IMR-90 (cell line): Measurements from ENCODE around the gene ALOX15B. TPM values are rescaled to one million over a fixed set of nuclear protein-coding genes. Genes with fewer than 3 reads are reported as not detected.
A peak's percentile ranks its signal among the peaks of the same experiment; 100 is the strongest.

Experiments
- ATAC-seq: fragments of 200-7000 bp; cut with Tn5 transposase; 2 replicates; pipeline ENCODE4 v1.9.1; 2020; ENCODE audit warnings: low read depth, mild to moderate bottlenecking, moderate library complexity
- BruUV-seq: library from RNA; stranded (reverse); fragments of 400-500 nt; replicated peaks from 2 replicates; lab custom pipeline; 2021; lab: Mats Ljungman, UMichigan
- CTCF ChIA-PET: fragments of 300-600 bp; formaldehyde crosslinking; extraction: SDS; loops from one replicate; lab custom pipeline; 2021; ENCODE audit warnings: antibody characterized with exemption; lab: Yijun Ruan, JAX
- POLR2A ChIA-PET: fragments of 300-600 bp; sonication (Branson Sonifier 250); formaldehyde crosslinking; loops from one replicate; lab custom pipeline; 2022; ENCODE audit warnings: antibody characterized with exemption; ENCODE audit not compliant: unreplicated experiment; lab: Charles Lee
- DNase-seq: peaks from one replicate; pipeline ENCODE4 v3.0.0; 2013
- H2AFZ ChIP-seq: replicated peaks from 2 replicates; pipeline ENCODE3; 2013; ENCODE audit warnings: low read length, mild to moderate bottlenecking; ENCODE audit not compliant: poor library complexity
- H2AK5ac ChIP-seq: 2 replicates; pipeline ENCODE4 v1.6.1; 2013; ENCODE audit warnings: low read depth, low read length, inconsistent platforms
- H2AK9ac ChIP-seq: replicated peaks from 2 replicates; pipeline ENCODE3; 2013; ENCODE audit warnings: mild to moderate bottlenecking, low read depth, low read length, moderate library complexity; ENCODE audit not compliant: poor library complexity
- H2BK120ac ChIP-seq: 2 replicates; pipeline ENCODE4 v1.6.1; 2013; ENCODE audit warnings: low read depth, low read length, inconsistent platforms
- H2BK15ac ChIP-seq: 3 replicates; pipeline ENCODE4 v1.6.1; 2013; ENCODE audit warnings: low read depth, low read length, inconsistent platforms
- H2BK20ac ChIP-seq: 2 replicates; pipeline ENCODE4 v1.6.1; 2013; ENCODE audit warnings: low read depth, mild to moderate bottlenecking, inconsistent platforms, low read length, moderate library complexity
- H2BK5ac ChIP-seq: 2 replicates; pipeline ENCODE4 v1.6.1; 2013; ENCODE audit warnings: mild to moderate bottlenecking, low read depth, low read length, inconsistent platforms; ENCODE audit not compliant: poor library complexity, severe bottlenecking
- H3K14ac ChIP-seq: replicated peaks from 2 replicates; pipeline ENCODE4 v1.6.1; 2013; ENCODE audit warnings: low read depth, low read length, inconsistent platforms
- H3K18ac ChIP-seq: 2 replicates; pipeline ENCODE4 v1.6.1; 2013; ENCODE audit warnings: low read depth, low read length, control low read depth
- H3K23ac ChIP-seq: 2 replicates; pipeline ENCODE4 v1.6.1; 2013; ENCODE audit warnings: low read depth, low read length, inconsistent platforms
- H3K27ac ChIP-seq: 2 replicates; pipeline ENCODE4 v1.5.1; 2013; ENCODE audit warnings: mild to moderate bottlenecking, control low read depth, low read length; ENCODE audit not compliant: insufficient read depth
- H3K27me3 ChIP-seq: 2 replicates; pipeline ENCODE4 v1.6.1; 2013; ENCODE audit warnings: low read length; ENCODE audit not compliant: control insufficient read depth, insufficient read depth
- H3K36me3 ChIP-seq: 2 replicates; pipeline ENCODE4 v1.6.1; 2013; ENCODE audit warnings: low read length, mixed read lengths; ENCODE audit not compliant: control insufficient read depth, insufficient read depth
- H3K4ac ChIP-seq: 2 replicates; pipeline ENCODE4 v1.6.1; 2013; ENCODE audit warnings: low read depth, low read length, inconsistent platforms
- H3K4me1 ChIP-seq: 2 replicates; pipeline ENCODE4 v1.6.1; 2013; ENCODE audit warnings: low read length, mixed read lengths; ENCODE audit not compliant: control insufficient read depth, insufficient read depth
- H3K4me2 ChIP-seq: 2 replicates; pipeline ENCODE4 v1.6.1; 2013; ENCODE audit warnings: low read depth, mild to moderate bottlenecking, control low read depth, low read length, moderate library complexity
- H3K4me3 ChIP-seq: 2 replicates; pipeline ENCODE4 v1.5.1; 2013; ENCODE audit warnings: low read depth, mild to moderate bottlenecking, control low read depth, low read length, moderate library complexity; ENCODE audit not compliant: insufficient read depth
- H3K56ac ChIP-seq: 2 replicates; pipeline ENCODE4 v1.6.1; 2013; ENCODE audit warnings: low read length, inconsistent platforms; ENCODE audit not compliant: insufficient read depth; ENCODE audit errors: extremely low read depth
- H3K79me1 ChIP-seq, 2 experiments: 2 replicates each; pipeline ENCODE4 v1.6.1; 2013; ENCODE audit warnings: low read length in 2 of 2, inconsistent platforms in 1 of 2, low read depth in 1 of 2
- H3K9ac ChIP-seq: 2 replicates; pipeline ENCODE4 v1.6.1; 2013; ENCODE audit warnings: low read depth, low read length, control low read depth
- H3K9me1 ChIP-seq: 2 replicates; pipeline ENCODE4 v1.6.1; 2013; ENCODE audit warnings: low read length, inconsistent platforms; ENCODE audit not compliant: insufficient read depth
- H3K9me3 ChIP-seq: 2 replicates; pipeline ENCODE4 v1.6.1; 2013; ENCODE audit warnings: low read length; ENCODE audit not compliant: control insufficient read depth, insufficient read depth
- H4K20me1 ChIP-seq: 2 replicates; pipeline ENCODE4 v1.6.1; 2013; ENCODE audit warnings: low read length, inconsistent platforms; ENCODE audit not compliant: insufficient read depth
- H4K5ac ChIP-seq: 2 replicates; pipeline ENCODE4 v1.6.1; 2013; ENCODE audit warnings: mild to moderate bottlenecking, low read depth, low read length, control low read depth
- H4K8ac ChIP-seq, 2 experiments: 2 replicates each; pipeline ENCODE4 v1.6.1; 2013; ENCODE audit warnings: low read depth in 2 of 2, low read length in 2 of 2, control low read depth in 1 of 2, inconsistent platforms in 1 of 2
- H4K91ac ChIP-seq: 2 replicates; pipeline ENCODE4 v1.6.1; 2013; ENCODE audit warnings: low read depth, low read length, inconsistent platforms; ENCODE audit not compliant: insufficient read depth
- CEBPB ChIP-seq: IDR thresholded peaks from 2 replicates; pipeline ENCODE4 v1.6.1; 2012; ENCODE audit warnings: low read depth, low read length, improper control_type of control experiment
- CHD1 ChIP-seq: IDR thresholded peaks from 2 replicates; pipeline ENCODE4 v1.6.1; 2012; ENCODE audit warnings: low read depth, low read length, improper control_type of control experiment
- FOS ChIP-seq: fragments of 150-350 bp; IDR thresholded peaks from 2 replicates; pipeline ENCODE4 v1.6.1; 2016; ENCODE audit warnings: low read depth, low read length
- MAFK ChIP-seq: IDR thresholded peaks from 2 replicates; pipeline ENCODE4 v1.6.1; 2012; ENCODE audit warnings: low read depth, low read length, improper control_type of control experiment
- MXI1 ChIP-seq: IDR thresholded peaks from 2 replicates; pipeline ENCODE4 v1.6.1; 2012; ENCODE audit warnings: low read depth, mild to moderate bottlenecking, low read length, moderate library complexity, borderline replicate concordance
- POLR2A ChIP-seq: IDR thresholded peaks from 2 replicates; pipeline ENCODE4 v1.6.1; 2012; ENCODE audit warnings: mild to moderate bottlenecking, low read depth, low read length
- RAD21 ChIP-seq: IDR thresholded peaks from 2 replicates; pipeline ENCODE4 v1.6.1; 2012; ENCODE audit warnings: low read length, improper control_type of control experiment
- RCOR1 ChIP-seq: IDR thresholded peaks from 2 replicates; pipeline ENCODE4 v1.6.1; 2012; ENCODE audit warnings: mild to moderate bottlenecking, low read length, improper control_type of control experiment; ENCODE audit not compliant: insufficient replicate concordance
- RFX5 ChIP-seq: IDR thresholded peaks from 2 replicates; pipeline ENCODE4 v1.8.0; 2012; ENCODE audit warnings: low read depth, mild to moderate bottlenecking, low read length, moderate library complexity
- WGBS, 2 experiments: methylation state at CpG; one replicate each; pipeline versions ENCODE4 v1.1.5 to v1.1.7; 2013; ENCODE audit warnings: missing lambda C conversion rate in 2 of 2; ENCODE audit not compliant: insufficient read length in 1 of 2; ENCODE audit errors: extremely low coverage in 2 of 2; 5-methylcytosine and 5-hydroxymethylcytosine counted together
- dilution Hi-C: fragments of 300-500 bp; cut with HindIII; formaldehyde crosslinking; loops from one replicate; pipeline ENCODE4 v1.14.3; 2018; ENCODE audit warnings: low sequenced_read_pairs; ENCODE audit not compliant: unreplicated experiment
- in situ Hi-C: fragments of 300-500 bp; cut with MboI; formaldehyde crosslinking; loops from 3 replicates; pipeline ENCODE4 v1.14.3; 2019; ENCODE audit warnings: low sequenced_read_pairs, inconsistent platforms, mixed read lengths
- intact Hi-C: fragments of 100-400 bp; cut with micrococcal nuclease; formaldehyde crosslinking; loops from 2 replicates; pipeline ENCODE4 v1.10.0; 2022
- polyA plus RNA-seq, 3 experiments: library from polyadenylated mRNA; depleted of rRNA; stranded (reverse); fragments of >200 nt; gene quantifications; 2 replicates each; pipeline ENCODE4 v1.2.3, GENCODE V29; 2012; ENCODE audit warnings: low replicate concordance in 1 of 3
- total RNA-seq: library from RNA; depleted of rRNA; stranded (reverse); fragments of >200 nt; gene quantifications from 2 replicates; pipeline ENCODE4 v1.2.3, GENCODE V29; 2012
- TF ChIP-seq, protein P1 (sequence below): conservative IDR thresholded peaks from 2 replicates; pipeline ENCODE4 v1.5.1; 2012; ENCODE audit warnings: mild to moderate bottlenecking, low read depth, low read length, improper control_type of control experiment

The ALOX15B gene
- total and polyA plus RNA-seq, 2 of the 4 experiments (the other 2 are of a cell fraction) = not detected

- no peak for TF ChIP-seq RFX5
- TF ChIP-seq MXI1 = no peak
- no peak for TF ChIP-seq RAD21
- TF ChIP-seq, protein P1, sequence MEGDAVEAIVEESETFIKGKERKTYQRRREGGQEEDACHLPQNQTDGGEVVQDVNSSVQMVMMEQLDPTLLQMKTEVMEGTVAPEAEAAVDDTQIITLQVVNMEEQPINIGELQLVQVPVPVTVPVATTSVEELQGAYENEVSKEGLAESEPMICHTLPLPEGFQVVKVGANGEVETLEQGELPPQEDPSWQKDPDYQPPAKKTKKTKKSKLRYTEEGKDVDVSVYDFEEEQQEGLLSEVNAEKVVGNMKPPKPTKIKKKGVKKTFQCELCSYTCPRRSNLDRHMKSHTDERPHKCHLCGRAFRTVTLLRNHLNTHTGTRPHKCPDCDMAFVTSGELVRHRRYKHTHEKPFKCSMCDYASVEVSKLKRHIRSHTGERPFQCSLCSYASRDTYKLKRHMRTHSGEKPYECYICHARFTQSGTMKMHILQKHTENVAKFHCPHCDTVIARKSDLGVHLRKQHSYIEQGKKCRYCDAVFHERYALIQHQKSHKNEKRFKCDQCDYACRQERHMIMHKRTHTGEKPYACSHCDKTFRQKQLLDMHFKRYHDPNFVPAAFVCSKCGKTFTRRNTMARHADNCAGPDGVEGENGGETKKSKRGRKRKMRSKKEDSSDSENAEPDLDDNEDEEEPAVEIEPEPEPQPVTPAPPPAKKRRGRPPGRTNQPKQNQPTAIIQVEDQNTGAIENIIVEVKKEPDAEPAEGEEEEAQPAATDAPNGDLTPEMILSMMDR = no peak
- no peak for TF ChIP-seq FOS
- no peak for TF ChIP-seq CEBPB
- no peak for TF ChIP-seq RCOR1
- no peak for TF ChIP-seq CHD1
- no peak for TF ChIP-seq POLR2A
- no peak for TF ChIP-seq MAFK
- no peak overlapping the region for H3K9ac ChIP-seq
- BruUV-seq = no TSS peak
- peak overlapping the region; percentile 18; the same call in 1 of the 2 replicates for H2AK5ac ChIP-seq
- no peak overlapping the region for H2AK9ac ChIP-seq
- no peak overlapping the region for H2BK15ac ChIP-seq
- no peak overlapping the region for H2BK5ac ChIP-seq
- no peak overlapping the region for H3K23ac ChIP-seq
- CTCF ChIA-PET = no interaction called here
- H2AFZ ChIP-seq = no peak overlapping the region
- no peaks in the 10 kb centered on the region for H3K79me1 ChIP-seq
- H4K5ac ChIP-seq = no peak overlapping the region
- ATAC-seq = no peak
- in situ Hi-C loops (no loop called here), dilution Hi-C loops (no loop called here), intact Hi-C loops (no loop called here)
- H3K14ac ChIP-seq = no peak overlapping the region
- H4K8ac ChIP-seq = no peak overlapping the region
- H4K20me1 ChIP-seq = 0 out of 2 replicates have a peak, but pooled peaks cover 5% of the 10 kb centered on the region
- H3K27ac ChIP-seq = no peak overlapping the region
- POLR2A ChIA-PET = no interaction called here
- H4K91ac ChIP-seq = no peak overlapping the region
- H3K56ac ChIP-seq = no peak overlapping the region
- WGBS, 2 experiments = 89% methylated on average over 12 of the region's 30 CpGs; no CpG with 5 or more reads in 1 of the 2 experiments
- no peak overlapping the region for H3K4me3 ChIP-seq
- no peak overlapping the region for H3K4ac ChIP-seq
- H3K4me2 ChIP-seq = no peak overlapping the region
- H3K36me3 ChIP-seq = no peaks in the 10 kb centered on the region
- H3K4me1 ChIP-seq = peaks cover 4% of the 10 kb centered on the region; the same call in 1 of the 2 replicates
- no peak overlapping the region for H3K18ac ChIP-seq
- no peak overlapping the region for H2BK120ac ChIP-seq
- no peaks in the 10 kb centered on the region for H3K9me3 ChIP-seq
- 0 out of 2 replicates have a peak, but pooled peaks cover 5% of the 10 kb centered on the region for H3K9me1 ChIP-seq
- H2BK20ac ChIP-seq = no peak overlapping the region
- H3K27me3 ChIP-seq = peaks cover 51% of the 10 kb centered on the region
- DNase-seq = no peak
Measured at GRCh38 chr17:8005967-8006730, 32.7 kb upstream of the ALOX15B start.
